K562 (cell line): ENCODE data around the gene SYT17. TPM values are rescaled to one million over a fixed set of nuclear protein-coding genes. Genes with fewer than 3 reads are reported as not detected.
A peak's percentile ranks its signal among the peaks of the same experiment; 100 is the strongest.

Experiments
- ATAC-seq: fragments of 200-7000 bp; cut with Tn5 transposase; 3 replicates; pipeline ENCODE4 v1.9.1; 2020; ENCODE audit warnings: moderate library complexity
- BruUV-seq: library from RNA; stranded (reverse); fragments of 400-500 nt; replicated peaks from 2 replicates; lab custom pipeline; 2021; lab: Mats Ljungman, UMichigan
- CTCF ChIA-PET: fragments of 300-600 bp; formaldehyde crosslinking; extraction: SDS; loops from one replicate; lab custom pipeline; 2021; ENCODE audit warnings: low intra/inter-chr PET ratio; lab: Yijun Ruan, JAX
- POLR2A ChIA-PET: fragments of 300-600, 350-650 bp; sonication (Branson Sonifier 250); formaldehyde crosslinking; extraction: SDS; loops from one replicate; lab custom pipeline; 2021; ENCODE audit warnings: antibody characterized with exemption, inconsistent platforms; lab: Yijun Ruan, JAX
- DNase-seq, 4 experiments: peaks; one replicate each; pipeline versions ENCODE4 v3.0.0 to v3.0.0-alpha.2; 2011 to 2018; ENCODE audit warnings: low spot score in 3 of 4, mixed read lengths in 3 of 4; ENCODE audit errors: extremely low read depth in 1 of 4
- FAIRE-seq: peaks from 2 replicates; lab custom pipeline; 2011; peaks lifted over from hg19 to GRCh38; lab: Jason Lieb, UNC
- H2AFZ ChIP-seq: 2 replicates; pipeline ENCODE4 v1.6.0; 2011; ENCODE audit warnings: low read depth, low read length, control low read depth, inconsistent platforms
- H3K27ac ChIP-seq: fragments of 200-600 bp; 3 replicates; pipeline ENCODE4 v1.8.0; 2011; ENCODE audit warnings: low read depth, mild to moderate bottlenecking, control low read depth, inconsistent platforms, low read length, moderate library complexity, mixed read lengths; ENCODE audit errors: extremely low read depth
- H3K27me3 ChIP-seq, 2 experiments: fragments of 300-600 bp in 1 of 2; 2 replicates in 1 of 2; 3 replicates in 1 of 2; pipeline versions ENCODE4 v1.6.0 to v1.8.0; 2011; ENCODE audit warnings: inconsistent platforms in 2 of 2, low read length in 2 of 2, mild to moderate bottlenecking in 1 of 2, mixed read lengths in 1 of 2, moderate library complexity in 1 of 2; ENCODE audit not compliant: control insufficient read depth in 2 of 2, insufficient read depth in 2 of 2
- H3K36me3 ChIP-seq: fragments of 300-600 bp; 3 replicates; pipeline ENCODE4 v1.8.0; 2011; ENCODE audit warnings: mild to moderate bottlenecking, low read length, inconsistent platforms; ENCODE audit not compliant: control insufficient read depth, insufficient read depth
- H3K4me1 ChIP-seq, 2 experiments: fragments of 200-600 bp in 1 of 2; replicated peaks in 1 of 2; 2 replicates in 1 of 2; 3 replicates in 1 of 2; pipeline versions ENCODE4 v1.5.1 to v1.8.0; 2011; ENCODE audit warnings: inconsistent platforms in 2 of 2, low read length in 2 of 2, mild to moderate bottlenecking in 1 of 2, mixed read lengths in 1 of 2, moderate library complexity in 1 of 2; ENCODE audit not compliant: control insufficient read depth in 2 of 2, insufficient read depth in 2 of 2
- H3K4me2 ChIP-seq: 2 replicates; pipeline ENCODE4 v1.6.1; 2011; ENCODE audit warnings: low read length, control low read depth, inconsistent platforms, mixed read lengths; ENCODE audit not compliant: insufficient read depth
- H3K4me3 ChIP-seq: fragments of 200-600 bp; sonication (generic), shearing (Covaris generic); 2 replicates; pipeline ENCODE4 v1.5.1; 2016; ENCODE audit warnings: control low read depth, inconsistent platforms
- H3K79me2 ChIP-seq: fragments of 200-600 bp; 3 replicates; pipeline ENCODE4 v1.8.0; 2011; ENCODE audit warnings: low read length, inconsistent platforms; ENCODE audit not compliant: control insufficient read depth, insufficient read depth
- H3K9ac ChIP-seq, 2 experiments: 2 replicates each; pipeline versions ENCODE4 v1.6.0 to v1.6.1; 2011; ENCODE audit warnings: low read depth in 2 of 2, low read length in 2 of 2, control low read depth in 1 of 2, inconsistent platforms in 1 of 2, mild to moderate bottlenecking in 1 of 2, mixed read lengths in 1 of 2; ENCODE audit not compliant: insufficient read depth in 1 of 2
- H3K9me1 ChIP-seq: one replicate; pipeline ENCODE4 v1.6.0; 2011; ENCODE audit warnings: inconsistent platforms, mild to moderate bottlenecking, low read length, moderate library complexity; ENCODE audit not compliant: control insufficient read depth, insufficient read depth
- H3K9me3 ChIP-seq: replicated peaks from 2 replicates; pipeline ENCODE4 v1.5.1; 2011; ENCODE audit warnings: low read depth, low read length, inconsistent platforms; ENCODE audit not compliant: control insufficient read depth, insufficient read depth
- H4K20me1 ChIP-seq: replicated peaks from 2 replicates; pipeline ENCODE4 v1.6.1; 2011; ENCODE audit warnings: low read length, inconsistent platforms, mixed read lengths; ENCODE audit not compliant: control insufficient read depth, insufficient read depth
- GATAD2A ChIP-seq: fragments of 450-650 bp; IDR thresholded peaks from 2 replicates; pipeline ENCODE4 v1.6.1; 2017
- HEY1 ChIP-seq: fragments of 250-450 bp; sonication (Bioruptor Pico); IDR thresholded peaks from 2 replicates; pipeline ENCODE4 v1.5.0; 2020; ENCODE audit warnings: mild to moderate bottlenecking, moderate library complexity, borderline replicate concordance
- HSF4 ChIP-seq: fragments of 250-450 bp; sonication (Bioruptor Pico); IDR thresholded peaks from 2 replicates; pipeline ENCODE4 v2.1.2; 2022; ENCODE audit warnings: mild to moderate bottlenecking, moderate library complexity, borderline replicate concordance
- KLF16 ChIP-seq: IDR thresholded peaks from 2 replicates; pipeline ENCODE4 v1.6.1; 2016; ENCODE audit warnings: antibody characterized with exemption
- LEF1 ChIP-seq: fragments of 450-650 bp; IDR thresholded peaks from 2 replicates; pipeline ENCODE4 v1.6.1; 2016; ENCODE audit warnings: mild to moderate bottlenecking
- MAFF ChIP-seq: IDR thresholded peaks from 2 replicates; pipeline ENCODE4 v1.6.1; 2012; ENCODE audit warnings: low read length, improper control_type of control experiment
- NBN ChIP-seq: fragments of 450-650 bp; IDR thresholded peaks from 2 replicates; pipeline ENCODE4 v1.6.1; 2016; ENCODE audit warnings: low read depth, mild to moderate bottlenecking
- WGBS: fragments of 100-300 bp; shearing (Covaris generic); methylation state at CpG from one replicate; pipeline ENCODE4 v1.1.6; 2016; ENCODE audit warnings: low coverage, mixed read lengths; ENCODE audit not compliant: insufficient coverage; ENCODE audit errors: missing lambda C conversion rate; 5-methylcytosine and 5-hydroxymethylcytosine counted together
- in situ Hi-C: fragments of 300-500 bp; cut with MboI; formaldehyde crosslinking; loops from 4 replicates; pipeline ENCODE4 v1.15.0; 2018; ENCODE audit warnings: inconsistent platforms, mixed read lengths
- intact Hi-C: fragments of 100-400 bp; cut with micrococcal nuclease; formaldehyde crosslinking; loops from 2 replicates; pipeline ENCODE4 v1.14.2; 2022
- polyA plus RNA-seq, 8 experiments: library from polyadenylated mRNA; depleted of rRNA in 4 of 8; stranded (reverse) in 5 of 8; unstranded in 3 of 8; fragments of >200 nt; fragmentation: Nextera tagmentation in 2 of 8; fragmentation: Illumina TruSeq in 1 of 8; extraction: Ambion mirVana in 2 of 8; extraction: Trizol in 1 of 8; gene quantifications; 2 replicates each; pipeline versions ENCODE4 v1.2.1 to v1.2.3, GENCODE V29; 2011 to 2014; ENCODE audit warnings: inconsistent platforms in 1 of 8, missing spikeins in 1 of 8
- total RNA-seq, 7 experiments: library from RNA; depleted of rRNA in 6 of 7; stranded (reverse); fragments of >200 nt in 6 of 7; fragmentation: Illumina TruSeq in 2 of 7; extraction: Trizol in 2 of 7; gene quantifications; 2 replicates each; pipeline versions ENCODE4 v1.2.1 to v1.2.3, GENCODE V29; 2011 to 2021; ENCODE audit warnings: low replicate concordance in 1 of 7
- TF ChIP-seq, protein P1 (sequence below), 2 experiments: fragments of 450-650 bp; IDR thresholded peaks; 2 replicates each; pipeline ENCODE4 v1.6.1; 2016; ENCODE audit warnings: mild to moderate bottlenecking in 2 of 2, borderline replicate concordance in 1 of 2, low read depth in 1 of 2, moderate library complexity in 1 of 2
- TF ChIP-seq, protein P2 (sequence below): fragments of 450-650 bp; formaldehyde crosslinking; IDR thresholded peaks from 2 replicates; pipeline ENCODE4 v1.4.0; 2022; ENCODE audit warnings: missing genetic modification characterization
- TF ChIP-seq, protein P3 (sequence below): fragments of 450-650 bp; formaldehyde crosslinking; conservative IDR thresholded peaks from 2 replicates; pipeline ENCODE4 v1.4.0; 2022; ENCODE audit warnings: mild to moderate bottlenecking, missing genetic modification characterization

The SYT17 gene
- total and polyA plus RNA-seq, 9 of the 15 experiments (the other 6 are each of a cell fraction or from before 2014, with no cell fraction given) = not detected

DNA sequence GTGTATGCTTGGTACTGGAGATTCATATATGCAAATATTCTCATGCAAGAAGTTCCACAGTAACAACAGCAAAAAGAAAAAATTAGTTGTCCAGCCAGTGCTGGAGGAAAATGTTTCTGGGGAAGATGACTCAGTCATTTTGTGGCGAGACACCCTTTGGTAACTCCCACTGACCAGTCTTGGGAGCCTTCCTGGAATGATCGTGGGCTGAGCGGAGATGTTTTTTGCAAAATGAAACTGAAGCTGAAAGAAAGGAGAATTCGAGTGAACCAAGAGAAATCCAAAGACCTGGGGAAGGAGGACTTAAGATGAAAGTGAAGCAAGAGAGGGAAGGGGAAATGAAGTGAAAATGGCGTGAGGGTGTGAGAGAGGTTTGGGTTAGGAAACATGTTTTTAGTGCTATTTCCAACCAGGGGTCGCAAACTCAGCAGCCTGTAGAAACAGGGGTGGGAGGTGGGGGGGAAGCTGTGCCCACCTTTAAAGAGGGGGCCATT is 49.1 kb upstream of the SYT17 start:
- peak overlapping the region; percentile 88 for H3K27ac ChIP-seq
- in situ Hi-C loops (no loop called here), intact Hi-C loops (loop anchor here (5.0 kb wide), 1 partner anchor 348 kb away; no protein-coding TSS in a partner anchor)
- peak overlapping the region; percentile 88 for H2AFZ ChIP-seq
- DNase-seq (peak; percentile 73 to 86 (median 81)), FAIRE-seq (peak; percentile 97), ATAC-seq (peak; percentile 83)
- H3K36me3 ChIP-seq = no peaks in the 10 kb centered on the region
- H3K4me2 ChIP-seq = peak overlapping the region; percentile 78
- 3% methylated on average over 6 of the region's 6 CpGs for WGBS
- no TSS peak for BruUV-seq
- H3K9me3 ChIP-seq = no peaks in the 10 kb centered on the region
- CTCF ChIA-PET = no interaction called here
- no peaks in the 10 kb centered on the region for H4K20me1 ChIP-seq
- peaks cover 26 to 30% of the 10 kb centered on the region in 2 experiments for H3K4me1 ChIP-seq
- peak overlapping the region; percentile 74; a peak in 3 of 4 replicates for H3K9ac ChIP-seq
- no peaks in the 10 kb centered on the region for H3K79me2 ChIP-seq
- no peaks in the 10 kb centered on the region for H3K9me1 ChIP-seq
- H3K4me3 ChIP-seq = peak overlapping the region; percentile 30
- H3K27me3 ChIP-seq = no peaks in the 10 kb centered on the region
- POLR2A ChIA-PET = interaction anchor here (0.7 to 4.0 kb wide), 6 partner anchors 11 to 173 kb away, joined by 4 to 18 read pairs (median 6); no protein-coding TSS in a partner anchor
- TF ChIP-seq KLF16 (0 out of 2 replicates have a peak, but pooled peaks have one; percentile 25), GATAD2A (peak; percentile 81; the same call in 1 of the 2 replicates), HEY1 (CRISPR knock-in tag) (no peak), NBN (peak; percentile 55; the same call in 1 of the 2 replicates), LEF1 (peak; percentile 61; the same call in 1 of the 2 replicates), HSF4 (no peak), MAFF (peak; percentile 86)
- TF ChIP-seq, protein P1, sequence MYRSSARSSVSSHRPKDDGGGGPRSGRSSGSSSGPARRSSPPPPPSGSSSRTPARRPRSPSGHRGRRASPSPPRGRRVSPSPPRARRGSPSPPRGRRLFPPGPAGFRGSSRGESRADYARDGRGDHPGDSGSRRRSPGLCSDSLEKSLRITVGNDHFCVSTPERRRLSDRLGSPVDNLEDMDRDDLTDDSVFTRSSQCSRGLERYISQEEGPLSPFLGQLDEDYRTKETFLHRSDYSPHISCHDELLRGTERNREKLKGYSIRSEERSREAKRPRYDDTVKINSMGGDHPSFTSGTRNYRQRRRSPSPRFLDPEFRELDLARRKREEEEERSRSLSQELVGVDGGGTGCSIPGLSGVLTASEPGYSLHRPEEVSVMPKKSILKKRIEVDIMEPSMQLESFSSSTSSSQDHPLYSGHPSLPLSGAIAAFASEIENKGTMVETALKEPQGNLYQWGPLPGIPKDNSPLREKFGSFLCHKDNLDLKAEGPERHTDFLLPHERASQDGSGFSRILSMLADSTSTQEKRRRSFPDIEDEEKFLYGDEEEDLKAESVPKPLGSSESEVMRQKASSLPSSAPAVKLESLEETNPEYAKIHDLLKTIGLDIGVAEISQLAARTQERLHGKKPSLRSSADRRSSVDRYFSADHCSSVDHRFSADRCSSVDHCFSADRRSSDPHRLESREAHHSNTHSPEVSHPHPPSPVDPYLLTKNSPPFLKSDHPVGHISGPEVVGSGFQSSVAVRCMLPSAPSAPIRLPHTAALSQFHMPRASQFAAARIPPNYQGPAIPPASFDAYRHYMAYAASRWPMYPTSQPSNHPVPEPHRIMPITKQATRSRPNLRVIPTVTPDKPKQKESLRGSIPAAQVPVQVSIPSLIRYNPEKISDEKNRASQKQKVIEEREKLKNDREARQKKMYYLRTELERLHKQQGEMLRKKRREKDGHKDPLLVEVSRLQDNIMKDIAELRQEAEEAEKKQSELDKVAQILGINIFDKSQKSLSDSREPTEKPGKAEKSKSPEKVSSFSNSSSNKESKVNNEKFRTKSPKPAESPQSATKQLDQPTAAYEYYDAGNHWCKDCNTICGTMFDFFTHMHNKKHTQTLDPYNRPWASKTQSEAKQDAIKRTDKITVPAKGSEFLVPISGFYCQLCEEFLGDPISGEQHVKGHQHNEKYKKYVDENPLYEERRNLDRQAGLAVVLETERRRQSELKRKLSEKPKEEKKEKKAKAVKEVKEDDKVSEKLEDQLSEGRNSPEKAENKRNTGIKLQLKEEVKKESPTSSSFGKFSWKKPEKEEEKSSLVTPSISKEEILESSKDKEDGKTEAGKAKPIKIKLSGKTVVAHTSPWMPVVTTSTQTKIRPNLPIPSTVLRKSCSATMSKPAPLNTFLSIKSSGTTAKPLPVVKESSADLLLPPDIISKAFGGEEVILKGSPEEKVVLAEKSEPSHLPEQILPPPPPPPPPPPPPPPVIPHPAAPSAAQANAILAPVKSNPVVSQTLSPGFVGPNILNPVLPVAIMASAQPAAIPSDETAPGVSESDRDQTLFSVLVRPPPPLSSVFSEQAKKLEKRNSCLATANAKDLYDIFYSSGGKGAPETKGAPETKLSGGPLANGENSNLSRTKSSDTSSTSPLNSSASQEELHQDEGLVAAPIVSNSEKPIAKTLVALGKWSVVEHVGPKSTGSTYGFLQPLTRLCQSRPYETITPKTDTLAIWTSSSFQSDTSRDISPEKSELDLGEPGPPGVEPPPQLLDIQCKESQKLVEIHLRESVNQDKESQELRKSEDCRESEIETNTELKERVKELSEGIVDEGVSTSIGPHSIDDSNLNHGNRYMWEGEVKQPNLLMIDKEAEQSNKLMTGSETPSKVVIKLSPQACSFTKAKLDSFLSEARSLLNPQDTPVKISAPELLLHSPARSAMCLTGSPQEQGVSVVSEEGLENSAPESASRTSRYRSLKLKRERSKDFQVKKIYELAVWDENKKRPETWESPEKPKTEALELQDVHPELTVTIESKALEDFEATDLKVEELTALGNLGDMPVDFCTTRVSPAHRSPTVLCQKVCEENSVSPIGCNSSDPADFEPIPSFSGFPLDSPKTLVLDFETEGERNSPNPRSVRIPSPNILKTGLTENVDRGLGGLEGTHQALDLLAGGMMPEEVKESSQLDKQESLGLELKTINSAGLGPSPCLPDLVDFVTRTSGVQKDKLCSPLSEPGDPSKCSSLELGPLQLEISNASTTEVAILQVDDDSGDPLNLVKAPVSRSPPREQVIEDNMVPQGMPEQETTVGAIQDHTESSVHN (IDR thresholded peaks at IDR 0.05; ENCODE audit: borderline replicate concordance in 1 of 2, low read depth in 1 of 2) = peak in 1 of 2 experiments; percentile 50; a peak in 1 of 4 replicates
- TF ChIP-seq, protein P2, sequence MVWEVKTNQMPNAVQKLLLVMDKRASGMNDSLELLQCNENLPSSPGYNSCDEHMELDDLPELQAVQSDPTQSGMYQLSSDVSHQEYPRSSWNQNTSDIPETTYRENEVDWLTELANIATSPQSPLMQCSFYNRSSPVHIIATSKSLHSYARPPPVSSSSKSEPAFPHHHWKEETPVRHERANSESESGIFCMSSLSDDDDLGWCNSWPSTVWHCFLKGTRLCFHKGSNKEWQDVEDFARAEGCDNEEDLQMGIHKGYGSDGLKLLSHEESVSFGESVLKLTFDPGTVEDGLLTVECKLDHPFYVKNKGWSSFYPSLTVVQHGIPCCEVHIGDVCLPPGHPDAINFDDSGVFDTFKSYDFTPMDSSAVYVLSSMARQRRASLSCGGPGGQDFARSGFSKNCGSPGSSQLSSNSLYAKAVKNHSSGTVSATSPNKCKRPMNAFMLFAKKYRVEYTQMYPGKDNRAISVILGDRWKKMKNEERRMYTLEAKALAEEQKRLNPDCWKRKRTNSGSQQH (CRISPR knock-in tag) = peak; percentile 84
- TF ChIP-seq, protein P3, sequence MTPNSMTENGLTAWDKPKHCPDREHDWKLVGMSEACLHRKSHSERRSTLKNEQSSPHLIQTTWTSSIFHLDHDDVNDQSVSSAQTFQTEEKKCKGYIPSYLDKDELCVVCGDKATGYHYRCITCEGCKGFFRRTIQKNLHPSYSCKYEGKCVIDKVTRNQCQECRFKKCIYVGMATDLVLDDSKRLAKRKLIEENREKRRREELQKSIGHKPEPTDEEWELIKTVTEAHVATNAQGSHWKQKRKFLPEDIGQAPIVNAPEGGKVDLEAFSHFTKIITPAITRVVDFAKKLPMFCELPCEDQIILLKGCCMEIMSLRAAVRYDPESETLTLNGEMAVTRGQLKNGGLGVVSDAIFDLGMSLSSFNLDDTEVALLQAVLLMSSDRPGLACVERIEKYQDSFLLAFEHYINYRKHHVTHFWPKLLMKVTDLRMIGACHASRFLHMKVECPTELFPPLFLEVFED (CRISPR knock-in tag) = no peak
